HG03575 (cell line): ENCODE measurements around the gene LVRN.

ENCODE experiments used
- ATAC-seq: cut with Tn5 transposase; IDR thresholded peaks from one replicate; pipeline ENCODE4 v1.9.1; 2021; ENCODE audit not compliant: unreplicated experiment, insufficient number of reproducible peaks, low FRiP score; ENCODE audit errors: extremely low read depth

The LVRN gene

GRCh38 chr5:116002116-116002906 lies 40.0 kb downstream of the LVRN start:
- no peak for ATAC-seq

- no peak for ATAC-seq
These were observed 42.0 kb downstream of the LVRN start for GRCh38 chr5:116004248-116004647.

- ATAC-seq = no peak
These were observed 47.5 kb downstream of the LVRN start for GRCh38 chr5:116009806-116010205.

GRCh38 chr5:116011046-116011445 lies 48.8 kb downstream of the LVRN start:
- no peak for ATAC-seq

GRCh38 chr5:116013207-116013785 lies 51.0 kb downstream of the LVRN start:
- no peak for ATAC-seq

- no peak for ATAC-seq
These were observed 51.7 kb downstream of the LVRN start for GRCh38 chr5:116013936-116014335.

- ATAC-seq = no peak
These were observed 61.3 kb downstream of the LVRN start for GRCh38 chr5:116023619-116024018.

GRCh38 chr5:116025866-116026265 lies 63.6 kb downstream of the LVRN start:
- ATAC-seq = no peak

- peak; percentile 58 for ATAC-seq
These were observed 69.8 kb downstream of the LVRN start, which contains the start of gene ARL14EPL for GRCh38 chr5:116032094-116032517. Gene ARL14EPL, plus strand, starts transcription at chr5:116032472. Its CDS starts 18,994 bp downstream, at chr5:116051466.

- no peak for ATAC-seq
These were observed 70.7 kb downstream of the LVRN start for GRCh38 chr5:116032991-116033390.

GRCh38 chr5:116035123-116035522 lies 72.8 kb downstream of the LVRN start:
- ATAC-seq = no peak

- ATAC-seq = no peak
These were observed 75.1 kb downstream of the LVRN start for GRCh38 chr5:116037236-116037822.

GRCh38 chr5:116038817-116039216 lies 76.5 kb downstream of the LVRN start:
- peak; percentile 52 for ATAC-seq

- ATAC-seq = no peak
These were observed 80.1 kb downstream of the LVRN start for GRCh38 chr5:116042375-116042774.

- no peak for ATAC-seq
These were observed 81.8 kb downstream of the LVRN start for GRCh38 chr5:116044073-116044472.

- no peak for ATAC-seq
These were observed 83.5 kb downstream of the LVRN start for GRCh38 chr5:116045821-116046220.

GRCh38 chr5:116046261-116046660 lies 84.0 kb downstream of the LVRN start:
- ATAC-seq = no peak

- no peak for ATAC-seq
These were observed 84.5 kb downstream of the LVRN start for GRCh38 chr5:116046823-116047222.

- no peak for ATAC-seq
These were observed 96.2 kb downstream of the LVRN start for GRCh38 chr5:116058346-116058936.

GRCh38 chr5:116062352-116062751 lies 100.1 kb downstream of the LVRN start:
- no peak for ATAC-seq
